ENCODE measurements around the gene PARP14. TPM values are rescaled to one million over a fixed set of nuclear protein-coding genes. Genes with fewer than 3 reads are reported as not detected.
"Not testable (repeated sequence)": the region's sequence is repeated elsewhere in the genome, so short reads cannot be mapped to it uniquely, and the experiment has no call there.

Gene PARP14
- total RNA-seq, 2 experiments from 2014 or later: 55.2 to 56.5 TPM

GRCh38 chr3:122690096-122690495, 9.5 kb downstream of the PARP14 start:
- Mint-ChIP-seq H3K36me3 (peaks cover 57% of the 10 kb centered on the region), H3K27me3 (no peaks in the 10 kb centered on the region), H3K4me1 (peaks cover 19% of the 10 kb centered on the region), H3K27ac (no peak overlapping the region), H3K4me3 (no peak overlapping the region), H3K9me3 (no peaks in the 10 kb centered on the region)
- no peak for DNase-seq

GRCh38 chr3:122691195-122691594, 10.6 kb downstream of the PARP14 start:
- no peak overlapping the region for H3K27ac Mint-ChIP-seq
- peaks cover 54% of the 10 kb centered on the region for H3K36me3 Mint-ChIP-seq
- no peaks in the 10 kb centered on the region for H3K9me3 Mint-ChIP-seq
- no peaks in the 10 kb centered on the region for H3K27me3 Mint-ChIP-seq
- no peak overlapping the region for H3K4me3 Mint-ChIP-seq
- DNase-seq: no peak
- peaks cover 17% of the 10 kb centered on the region for H3K4me1 Mint-ChIP-seq

GRCh38 chr3:122692674-122693073, 12.0 kb downstream of the PARP14 start:
- no peak overlapping the region for H3K27ac Mint-ChIP-seq
- H3K27me3 Mint-ChIP-seq: no peaks in the 10 kb centered on the region
- H3K36me3 Mint-ChIP-seq: peaks cover 43% of the 10 kb centered on the region
- peaks cover 12% of the 10 kb centered on the region for H3K4me1 Mint-ChIP-seq
- H3K4me3 Mint-ChIP-seq: no peak overlapping the region
- DNase-seq: no peak
- H3K9me3 Mint-ChIP-seq: no peaks in the 10 kb centered on the region

- H3K36me3 Mint-ChIP-seq: peaks cover 39% of the 10 kb centered on the region
Measured at GRCh38 chr3:122694966-122695365, 14.3 kb downstream of the PARP14 start.

GRCh38 chr3:122695927-122696561, 15.4 kb downstream of the PARP14 start:
- Mint-ChIP-seq H3K27ac (no peak overlapping the region), H3K27me3 (no peaks in the 10 kb centered on the region), H3K36me3 (peaks cover 38% of the 10 kb centered on the region), H3K4me1 (peaks cover 14% of the 10 kb centered on the region), H3K9me3 (no peaks in the 10 kb centered on the region), H3K4me3 (no peak overlapping the region)
- no peak for DNase-seq

More at GRCh38 chr3:122694966-122695365, 14.3 kb downstream of the PARP14 start:
- no peak for DNase-seq
- Mint-ChIP-seq H3K27ac (no peak overlapping the region), H3K9me3 (no peaks in the 10 kb centered on the region), H3K4me3 (no peak overlapping the region), H3K27me3 (no peaks in the 10 kb centered on the region), H3K4me1 (peaks cover 14% of the 10 kb centered on the region)

GRCh38 chr3:122697952-122698620, 17.4 kb downstream of the PARP14 start:
- Mint-ChIP-seq H3K9me3 (no peaks in the 10 kb centered on the region), H3K4me3 (no peak overlapping the region), H3K27me3 (no peaks in the 10 kb centered on the region), H3K4me1 (peaks cover 14% of the 10 kb centered on the region), H3K27ac (no peak overlapping the region), H3K36me3 (peaks cover 32% of the 10 kb centered on the region)
- no peak for DNase-seq

GRCh38 chr3:122700193-122700592, 19.6 kb downstream of the PARP14 start:
- Mint-ChIP-seq H3K27me3 (no peaks in the 10 kb centered on the region), H3K27ac (no peak overlapping the region), H3K4me3 (no peak overlapping the region), H3K9me3 (no peaks in the 10 kb centered on the region), H3K36me3 (peaks cover 26% of the 10 kb centered on the region), H3K4me1 (peaks cover 10% of the 10 kb centered on the region)
- DNase-seq: no peak

- H3K9me3 Mint-ChIP-seq: no peaks in the 10 kb centered on the region
- no peaks in the 10 kb centered on the region for H3K27me3 Mint-ChIP-seq
- H3K4me3 Mint-ChIP-seq: no peak overlapping the region
- no peak for DNase-seq
- H3K4me1 Mint-ChIP-seq: peaks cover 5% of the 10 kb centered on the region
- no peak overlapping the region for H3K27ac Mint-ChIP-seq
- peaks cover 29% of the 10 kb centered on the region for H3K36me3 Mint-ChIP-seq
Measured at GRCh38 chr3:122705379-122705778, 24.7 kb downstream of the PARP14 start.

GRCh38 chr3:122710616-122711251, 30.1 kb downstream of the PARP14 start:
- DNase-seq, H3K9me3 Mint-ChIP-seq, H3K4me3 Mint-ChIP-seq, H3K27ac Mint-ChIP-seq, H3K27me3 Mint-ChIP-seq: not testable (repeated sequence)
- H3K36me3 Mint-ChIP-seq: peaks cover 42% of the 10 kb centered on the region
- H3K4me1 Mint-ChIP-seq: peaks cover 14% of the 10 kb centered on the region

GRCh38 chr3:122714273-122714672, 33.6 kb downstream of the PARP14 start:
- H3K4me3 Mint-ChIP-seq: no peak overlapping the region
- H3K9me3 Mint-ChIP-seq: no peaks in the 10 kb centered on the region
- no peaks in the 10 kb centered on the region for H3K27me3 Mint-ChIP-seq
- peaks cover 14% of the 10 kb centered on the region for H3K4me1 Mint-ChIP-seq
- no peak for DNase-seq
- peaks cover 42% of the 10 kb centered on the region for H3K36me3 Mint-ChIP-seq
- no peak overlapping the region for H3K27ac Mint-ChIP-seq

- Mint-ChIP-seq H3K36me3 (peaks cover 29% of the 10 kb centered on the region), H3K4me3 (no peak overlapping the region), H3K4me1 (peaks cover 3% of the 10 kb centered on the region), H3K27ac (no peak overlapping the region), H3K27me3 (no peaks in the 10 kb centered on the region), H3K9me3 (no peaks in the 10 kb centered on the region)
- DNase-seq: no peak
Measured at GRCh38 chr3:122716667-122717066, 36.0 kb downstream of the PARP14 start.

- H3K27ac Mint-ChIP-seq: no peak overlapping the region
- no peaks in the 10 kb centered on the region for H3K9me3 Mint-ChIP-seq
- H3K4me3 Mint-ChIP-seq: no peak overlapping the region
- peaks cover 35% of the 10 kb centered on the region for H3K36me3 Mint-ChIP-seq
- no peak for DNase-seq
- no peaks in the 10 kb centered on the region for H3K4me1 Mint-ChIP-seq
- no peaks in the 10 kb centered on the region for H3K27me3 Mint-ChIP-seq
Measured at GRCh38 chr3:122719273-122719921, 38.8 kb downstream of the PARP14 start.

GRCh38 chr3:122725106-122725505, 44.5 kb downstream of the PARP14 start:
- Mint-ChIP-seq H3K4me3 (no peak overlapping the region), H3K36me3 (peaks cover 56% of the 10 kb centered on the region), H3K27ac (no peak overlapping the region), H3K4me1 (no peaks in the 10 kb centered on the region), H3K9me3 (peaks cover 6% of the 10 kb centered on the region), H3K27me3 (no peaks in the 10 kb centered on the region)
- DNase-seq: no peak

- Mint-ChIP-seq H3K9me3 (peaks cover 6% of the 10 kb centered on the region), H3K4me3 (no peak overlapping the region), H3K27me3 (no peaks in the 10 kb centered on the region), H3K4me1 (no peaks in the 10 kb centered on the region), H3K36me3 (peaks cover 49% of the 10 kb centered on the region), H3K27ac (no peak overlapping the region)
- DNase-seq: no peak
Measured at GRCh38 chr3:122727294-122727693, 46.7 kb downstream of the PARP14 start.

GRCh38 chr3:122727766-122728165, 47.1 kb downstream of the PARP14 start:
- Mint-ChIP-seq H3K4me1 (no peaks in the 10 kb centered on the region), H3K9me3 (peaks cover 6% of the 10 kb centered on the region), H3K27ac (no peak overlapping the region), H3K27me3 (no peaks in the 10 kb centered on the region), H3K36me3 (peaks cover 47% of the 10 kb centered on the region), H3K4me3 (no peak overlapping the region)
- DNase-seq: no peak
